ENCODE measurements around the gene RBPMS2. TPM values are rescaled to one million over a fixed set of nuclear protein-coding genes. Genes with fewer than 3 reads are reported as not detected.

The RBPMS2 gene
- total and polyA plus RNA-seq, 2 of the 4 experiments (the other 2 are of a cell fraction): 2.8 TPM; not detected in 1

DNA sequence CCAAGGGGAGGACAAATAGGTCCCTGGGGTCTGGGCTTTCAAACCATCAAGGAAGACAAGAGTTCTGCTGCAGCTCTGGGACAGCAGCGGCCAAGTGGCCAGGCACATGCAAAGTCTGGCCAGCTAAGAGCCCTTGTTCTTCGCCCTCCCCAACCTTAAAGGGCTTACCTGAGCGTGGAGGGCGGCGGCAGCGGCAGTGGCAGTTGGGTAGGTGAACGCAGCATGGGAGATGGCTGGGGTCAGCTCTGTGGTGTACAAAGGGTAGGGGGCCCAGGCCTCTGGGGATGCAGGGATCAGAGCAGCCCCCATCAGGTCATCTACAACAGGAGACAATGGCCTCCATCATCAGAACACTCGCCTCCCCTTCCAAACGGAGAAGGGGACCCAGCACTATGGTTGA lies 27.1 kb downstream of the RBPMS2 start (continued):
- TF ChIP-seq RAD21 (IDR thresholded peaks at IDR 0.05; ENCODE audit: low read length) (no peak), RCOR1 (IDR thresholded peaks at IDR 0.05; ENCODE audit: insufficient replicate concordance, low read length) (no peak)

GRCh38 chr15:64747578-64747977 lies 27.8 kb downstream of the RBPMS2 start:
- peaks cover 5% of the 10 kb centered on the region; the same call in 1 of the 2 replicates for H4K20me1 ChIP-seq (ENCODE audit: insufficient read depth, low read length)
- CTCF ChIA-PET: interaction anchor here (0.6 kb wide), 1 partner anchor 314 kb away, joined by 4 read pairs; no protein-coding TSS in a partner anchor
- intact Hi-C loops (cut with micrococcal nuclease): no loop called here
- H2BK5ac ChIP-seq (ENCODE audit: low read depth, low read length, poor library complexity, severe bottlenecking): no peak overlapping the region
- no peak overlapping the region for H2AK5ac ChIP-seq (ENCODE audit: low read depth, low read length)
- H3K9me3 ChIP-seq (ENCODE audit: control insufficient read depth, insufficient read depth, low read length): no peaks in the 10 kb centered on the region
- 0 out of 2 replicates have a peak, but pooled peaks cover 2% of the 10 kb centered on the region for H3K27me3 ChIP-seq (ENCODE audit: control insufficient read depth, insufficient read depth, low read length)
- 100% methylated on average over 2 of the region's 9 CpGs; no CpG with 5 or more reads in 1 of the 2 experiments for WGBS, 2 experiments (ENCODE audit: extremely low coverage in 2 of 2, insufficient read length in 1 of 2)
- no peak overlapping the region for H4K8ac ChIP-seq (ENCODE audit: low read depth in 2 of 2, low read length in 2 of 2)
- H3K4me1 ChIP-seq (ENCODE audit: control insufficient read depth, insufficient read depth, low read length): peaks cover 11% of the 10 kb centered on the region
- no TSS peak for BruUV-seq (replicated peaks)
- ATAC-seq (ENCODE audit: low read depth) (no peak), DNase-seq (no peak)
- no peaks in the 10 kb centered on the region for H3K79me1 ChIP-seq (ENCODE audit: low read depth in 1 of 2, low read length in 2 of 2)
- H3K23ac ChIP-seq (ENCODE audit: low read depth, low read length): no peak overlapping the region
- no peak overlapping the region for H2AK9ac ChIP-seq (replicated peaks; ENCODE audit: low read depth, low read length, poor library complexity)
- no peak overlapping the region for H2AFZ ChIP-seq (replicated peaks; ENCODE audit: low read length, poor library complexity)
- H3K4ac ChIP-seq (ENCODE audit: low read depth, low read length): no peak overlapping the region
- no peak overlapping the region for H3K4me3 ChIP-seq (ENCODE audit: insufficient read depth, low read depth, low read length)
- H4K5ac ChIP-seq (ENCODE audit: low read depth, low read length): no peak overlapping the region
- H3K56ac ChIP-seq (ENCODE audit: extremely low read depth, insufficient read depth, low read length): no peak overlapping the region
- H2BK20ac ChIP-seq (ENCODE audit: low read depth, low read length): no peak overlapping the region
- H2BK120ac ChIP-seq (ENCODE audit: low read depth, low read length): no peak overlapping the region
- no peak overlapping the region for H3K27ac ChIP-seq (ENCODE audit: insufficient read depth, low read length)
- POLR2A ChIA-PET (ENCODE audit: unreplicated experiment): no interaction called here
- H3K9ac ChIP-seq (ENCODE audit: low read depth, low read length): no peak overlapping the region
- in situ Hi-C loops (cut with MboI; ENCODE audit: low sequenced_read_pairs): no loop called here
- H3K4me2 ChIP-seq (ENCODE audit: low read depth, low read length): no peak overlapping the region
- H2BK15ac ChIP-seq (ENCODE audit: low read depth, low read length): no peak overlapping the region
- H3K36me3 ChIP-seq (ENCODE audit: control insufficient read depth, insufficient read depth, low read length): no peaks in the 10 kb centered on the region
- no peak overlapping the region for H3K18ac ChIP-seq (ENCODE audit: low read depth, low read length)
- dilution Hi-C loops (cut with HindIII; ENCODE audit: low sequenced_read_pairs, unreplicated experiment): no loop called here
- no peak for TF ChIP-seq MAFK (IDR thresholded peaks at IDR 0.05; ENCODE audit: low read depth, low read length)
- no peak for TF ChIP-seq CEBPB (IDR thresholded peaks at IDR 0.05; ENCODE audit: low read depth, low read length)
- TF ChIP-seq RCOR1 (IDR thresholded peaks at IDR 0.05; ENCODE audit: insufficient replicate concordance, low read length): no peak
- TF ChIP-seq, protein P1, sequence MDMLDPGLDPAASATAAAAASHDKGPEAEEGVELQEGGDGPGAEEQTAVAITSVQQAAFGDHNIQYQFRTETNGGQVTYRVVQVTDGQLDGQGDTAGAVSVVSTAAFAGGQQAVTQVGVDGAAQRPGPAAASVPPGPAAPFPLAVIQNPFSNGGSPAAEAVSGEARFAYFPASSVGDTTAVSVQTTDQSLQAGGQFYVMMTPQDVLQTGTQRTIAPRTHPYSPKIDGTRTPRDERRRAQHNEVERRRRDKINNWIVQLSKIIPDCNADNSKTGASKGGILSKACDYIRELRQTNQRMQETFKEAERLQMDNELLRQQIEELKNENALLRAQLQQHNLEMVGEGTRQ (IDR thresholded peaks at IDR 0.05; ENCODE audit: low read depth, low read length): no peak
- no peak for TF ChIP-seq SMC3 (IDR thresholded peaks at IDR 0.05; ENCODE audit: low read depth, low read length)
- TF ChIP-seq MXI1 (IDR thresholded peaks at IDR 0.05; ENCODE audit: borderline replicate concordance, low read depth, low read length): no peak
- TF ChIP-seq ELK1 (IDR thresholded peaks at IDR 0.05; ENCODE audit: borderline replicate concordance, low read depth, low read length): no peak
- TF ChIP-seq POLR2A (IDR thresholded peaks at IDR 0.05; ENCODE audit: low read depth, low read length): no peak
- TF ChIP-seq BHLHE40 (IDR thresholded peaks at IDR 0.05; ENCODE audit: low read depth, low read length): no peak
- no peak for TF ChIP-seq NFE2L2 (IDR thresholded peaks at IDR 0.05; ENCODE audit: low read depth, low read length)
- no peak for TF ChIP-seq FOS (IDR thresholded peaks at IDR 0.05; ENCODE audit: low read depth, low read length)
- no peak for TF ChIP-seq RAD21 (IDR thresholded peaks at IDR 0.05; ENCODE audit: low read length)
- no peak for TF ChIP-seq CHD1 (IDR thresholded peaks at IDR 0.05; ENCODE audit: low read depth, low read length)
- TF ChIP-seq RFX5 (IDR thresholded peaks at IDR 0.05; ENCODE audit: low read depth, low read length): no peak
- H3K14ac ChIP-seq (replicated peaks; ENCODE audit: low read depth, low read length): no peak overlapping the region
- H4K91ac ChIP-seq (ENCODE audit: insufficient read depth, low read depth, low read length): no peak overlapping the region
- peaks cover 12% of the 10 kb centered on the region; the same call in 1 of the 2 replicates for H3K9me1 ChIP-seq (ENCODE audit: insufficient read depth, low read length)

Data from IMR-90 (cell line).